Upper lobe of left lung (tissue), 4 donors: ENCODE results near the gene ZMYND11.

Experiments used
- CTCF ChIP-seq, 6 experiments: fragments of 450-650 bp in 4 of 6; fragments of 200-600 bp in 2 of 6; sonication (generic) in 2 of 6; IDR thresholded peaks; one replicate each; pipeline ENCODE4 v1.5.1; 2016 to 2019; ENCODE audit warnings: antibody characterized with exemption in 6 of 6
- POLR2A ChIP-seq, 4 donors: fragments of 450-650 bp; IDR thresholded peaks; one replicate each; pipeline ENCODE4 v1.5.1; 2016 to 2017; ENCODE audit warnings: antibody characterized with exemption in 4 of 4, mild to moderate bottlenecking in 2 of 4
- POLR2AphosphoS5 ChIP-seq, 2 donors: sonication (generic); formaldehyde crosslinking; IDR thresholded peaks; one replicate each; pipeline ENCODE4 v1.5.1; 2017; ENCODE audit warnings: antibody characterized with exemption in 2 of 2

DNA sequence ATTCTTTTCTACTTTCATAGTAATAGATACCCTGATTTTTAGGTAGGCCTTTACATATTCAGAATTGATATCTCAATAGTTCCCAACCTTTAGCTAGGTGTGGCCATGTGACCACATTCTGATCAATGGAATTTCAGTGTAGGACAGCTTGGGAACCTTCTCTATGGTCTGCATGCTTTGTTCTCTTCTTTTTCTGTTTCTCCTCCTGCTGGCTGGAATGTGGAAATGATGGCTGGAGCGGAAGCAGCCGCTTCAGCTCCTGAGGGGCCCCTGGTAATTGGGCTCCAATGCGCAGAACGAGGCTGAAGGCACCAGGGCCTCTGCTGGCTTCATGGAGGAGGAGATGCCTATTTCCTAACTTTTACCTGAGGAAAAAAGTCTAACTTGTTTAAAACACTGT, 152.6 kb downstream of the ZMYND11 start:
- no peak for TF ChIP-seq POLR2A (IDR thresholded peaks at IDR 0.05)
- no peak for TF ChIP-seq CTCF (IDR thresholded peaks at IDR 0.05)
- no peak for TF ChIP-seq POLR2AphosphoS5 (IDR thresholded peaks at IDR 0.05)
